ENCODE measurements around the gene RBM19. TPM values are rescaled to one million over a fixed set of nuclear protein-coding genes. Genes with fewer than 3 reads are reported as not detected.

Gene RBM19, protein sequence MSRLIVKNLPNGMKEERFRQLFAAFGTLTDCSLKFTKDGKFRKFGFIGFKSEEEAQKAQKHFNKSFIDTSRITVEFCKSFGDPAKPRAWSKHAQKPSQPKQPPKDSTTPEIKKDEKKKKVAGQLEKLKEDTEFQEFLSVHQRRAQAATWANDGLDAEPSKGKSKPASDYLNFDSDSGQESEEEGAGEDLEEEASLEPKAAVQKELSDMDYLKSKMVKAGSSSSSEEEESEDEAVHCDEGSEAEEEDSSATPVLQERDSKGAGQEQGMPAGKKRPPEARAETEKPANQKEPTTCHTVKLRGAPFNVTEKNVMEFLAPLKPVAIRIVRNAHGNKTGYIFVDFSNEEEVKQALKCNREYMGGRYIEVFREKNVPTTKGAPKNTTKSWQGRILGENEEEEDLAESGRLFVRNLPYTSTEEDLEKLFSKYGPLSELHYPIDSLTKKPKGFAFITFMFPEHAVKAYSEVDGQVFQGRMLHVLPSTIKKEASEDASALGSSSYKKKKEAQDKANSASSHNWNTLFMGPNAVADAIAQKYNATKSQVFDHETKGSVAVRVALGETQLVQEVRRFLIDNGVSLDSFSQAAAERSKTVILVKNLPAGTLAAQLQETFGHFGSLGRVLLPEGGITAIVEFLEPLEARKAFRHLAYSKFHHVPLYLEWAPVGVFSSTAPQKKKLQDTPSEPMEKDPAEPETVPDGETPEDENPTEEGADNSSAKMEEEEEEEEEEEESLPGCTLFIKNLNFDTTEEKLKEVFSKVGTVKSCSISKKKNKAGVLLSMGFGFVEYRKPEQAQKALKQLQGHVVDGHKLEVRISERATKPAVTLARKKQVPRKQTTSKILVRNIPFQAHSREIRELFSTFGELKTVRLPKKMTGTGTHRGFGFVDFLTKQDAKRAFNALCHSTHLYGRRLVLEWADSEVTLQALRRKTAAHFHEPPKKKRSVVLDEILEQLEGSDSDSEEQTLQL
- 17.7 to 19.3 TPM (median 18.3 TPM) in 5 replicates for total RNA-seq (2022; extraction: Qiagen RNA extraction)

DNA sequence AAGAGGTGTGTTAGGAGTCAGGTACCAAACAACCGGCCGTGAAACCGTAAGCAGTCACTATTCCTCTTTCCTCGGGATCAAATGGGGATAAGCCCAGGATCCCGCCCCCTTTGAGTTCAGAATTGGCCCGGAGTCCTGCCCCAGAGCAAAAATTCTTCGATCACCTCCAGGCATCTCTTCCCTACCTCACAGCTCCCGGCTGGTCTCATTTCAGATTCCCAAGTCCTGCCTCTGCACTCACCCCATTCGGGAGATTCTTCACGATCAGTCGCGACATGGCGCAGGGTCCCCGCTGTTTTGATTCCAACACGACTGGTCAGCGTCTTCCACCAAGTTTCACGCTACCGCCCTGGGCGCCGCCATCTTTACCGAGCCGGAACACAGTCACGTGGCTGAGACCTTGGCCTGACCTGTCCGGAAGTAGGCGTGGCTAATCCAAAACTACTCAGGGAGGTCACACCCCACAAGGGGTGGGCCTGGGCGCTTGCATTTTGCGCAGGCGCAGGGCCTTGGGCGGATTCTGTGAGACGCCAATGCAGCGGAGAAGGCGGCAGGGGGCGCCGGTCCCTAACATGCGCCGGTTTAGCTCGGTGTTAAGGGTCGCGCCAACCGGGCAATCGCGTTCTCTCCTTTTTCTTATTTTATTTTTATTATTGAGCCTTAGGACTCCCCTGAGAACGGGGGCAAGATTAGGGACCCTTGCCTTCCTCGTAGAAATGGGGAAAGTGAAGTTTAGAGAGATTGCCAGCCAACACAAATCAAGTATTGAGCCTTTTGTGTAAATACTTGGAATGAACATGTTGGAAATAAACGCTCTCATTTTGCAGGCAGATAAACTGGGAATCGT, at the start of gene RBM19:
Gene RBM19 (minus strand): TSS at position 375 of the 847 bp plus-strand sequence. CDS start 98 bp downstream, at position 277.

